GM18511 (cell line): Measurements from ENCODE around the gene LRFN2.

Experiments
- ATAC-seq: cut with Tn5 transposase; IDR thresholded peaks from one replicate; pipeline ENCODE4 v1.9.1; 2021; ENCODE audit warnings: mild to moderate bottlenecking, moderate library complexity; ENCODE audit not compliant: unreplicated experiment

The LRFN2 gene

GRCh38 chr6:40439026-40439800 lies 148.0 kb downstream of the LRFN2 start:
- no peak for ATAC-seq

GRCh38 chr6:40438246-40438887 lies 148.8 kb downstream of the LRFN2 start:
- no peak for ATAC-seq

DNA sequence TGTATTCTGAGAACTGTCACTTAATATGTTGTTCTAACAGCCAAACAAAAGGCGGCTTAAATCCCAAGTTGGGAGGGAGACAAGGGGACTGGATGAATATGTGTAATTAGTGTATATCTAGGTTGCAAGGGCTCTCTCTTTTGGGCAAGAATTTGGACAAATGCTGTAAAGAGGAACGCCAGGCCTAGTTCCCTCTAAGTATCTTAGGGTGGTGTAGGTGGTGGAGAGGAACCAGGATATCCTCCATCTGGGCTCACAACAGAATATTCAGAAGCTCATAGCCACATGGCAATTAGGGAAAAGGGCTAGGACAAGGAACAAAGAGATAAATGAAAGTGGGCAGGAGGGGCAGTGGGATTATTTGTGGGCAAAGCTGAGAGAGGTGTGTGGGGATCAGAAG lies 149.5 kb downstream of the LRFN2 start:
- no peak for ATAC-seq

GRCh38 chr6:40436685-40437604 lies 150.2 kb downstream of the LRFN2 start:
- no peak for ATAC-seq

- ATAC-seq = no peak
These were observed 154.2 kb downstream of the LRFN2 start for GRCh38 chr6:40432982-40433381.

DNA sequence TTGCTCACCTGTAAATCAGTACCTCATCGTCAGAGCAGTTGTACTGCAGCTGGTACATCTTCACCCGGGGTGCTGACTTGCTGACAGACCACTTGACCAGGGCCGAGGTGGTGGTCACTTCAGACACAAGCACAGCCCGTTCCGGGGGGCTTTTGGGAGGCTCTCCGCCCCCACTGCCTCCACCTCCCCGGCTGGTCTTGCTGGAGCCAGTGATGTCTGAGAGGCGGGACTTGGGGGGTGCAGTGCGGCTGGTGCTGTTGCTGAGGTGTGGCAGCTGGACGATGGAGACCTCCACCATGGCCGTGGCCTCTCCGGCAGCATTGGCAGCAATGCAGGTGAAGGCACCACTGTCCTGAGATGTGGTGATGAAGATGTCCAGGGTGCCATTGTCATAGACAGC lies 155.5 kb downstream of the LRFN2 start:
- ATAC-seq = no peak

- ATAC-seq = no peak
These were observed 160.0 kb downstream of the LRFN2 start for GRCh38 chr6:40427196-40427595.

DNA sequence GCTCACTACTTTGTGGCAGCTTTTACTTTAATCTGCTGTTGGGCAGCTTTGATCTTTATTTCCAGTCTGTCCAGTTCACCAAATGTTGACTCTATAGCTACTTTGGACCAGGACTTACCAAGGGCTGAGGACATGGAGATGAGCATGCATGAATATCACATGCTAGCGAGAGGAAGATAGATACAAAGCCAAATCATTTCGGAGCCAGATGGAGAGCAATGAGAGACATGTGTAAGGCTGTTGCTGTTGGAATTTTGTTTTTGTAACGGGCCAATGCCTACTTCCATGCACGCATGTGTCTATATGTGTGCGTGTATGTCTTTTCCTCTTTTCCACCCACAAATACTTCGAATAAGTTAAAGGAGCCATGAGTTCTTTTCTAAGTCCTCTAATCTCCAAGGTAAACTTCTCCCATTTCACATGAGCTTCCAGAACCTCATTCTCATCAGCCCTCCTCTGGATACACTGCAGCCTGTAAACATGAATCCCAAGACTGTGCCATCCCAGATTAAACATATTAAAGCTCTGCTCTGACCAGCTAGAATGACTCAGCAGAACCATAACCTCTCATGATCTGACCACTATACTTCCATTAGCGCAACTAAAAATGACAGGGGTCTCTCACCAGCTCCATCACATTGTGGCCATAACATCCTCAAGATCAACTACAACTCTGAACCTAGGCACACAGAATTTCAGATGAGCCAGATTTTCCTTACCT lies 160.7 kb downstream of the LRFN2 start:
- no peak for ATAC-seq

- no peak for ATAC-seq
These were observed 161.8 kb downstream of the LRFN2 start for GRCh38 chr6:40425192-40425919.

DNA sequence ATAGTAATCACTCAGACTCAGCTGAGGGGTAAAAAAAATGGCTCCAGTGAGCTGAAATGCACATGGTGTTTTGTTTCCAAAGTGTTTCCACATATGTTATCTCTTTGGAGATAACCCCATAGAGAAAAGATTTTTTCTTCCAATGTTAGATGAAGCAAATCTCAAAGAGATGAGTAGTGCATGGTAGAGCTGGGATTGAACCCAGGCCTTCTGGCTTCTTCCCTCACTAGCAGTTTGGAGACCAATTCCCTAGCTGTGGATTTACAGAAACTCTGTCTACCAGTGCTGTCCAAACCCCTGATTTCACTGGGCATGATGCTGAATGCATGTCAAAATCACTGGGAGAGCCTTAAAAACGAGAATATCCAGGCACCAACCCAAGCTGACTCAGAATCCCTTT lies 165.1 kb downstream of the LRFN2 start:
- ATAC-seq = no peak

GRCh38 chr6:40419946-40420728 lies 167.0 kb downstream of the LRFN2 start:
- no peak for ATAC-seq

- ATAC-seq = no peak
These were observed 167.8 kb downstream of the LRFN2 start for GRCh38 chr6:40419377-40419776.

DNA sequence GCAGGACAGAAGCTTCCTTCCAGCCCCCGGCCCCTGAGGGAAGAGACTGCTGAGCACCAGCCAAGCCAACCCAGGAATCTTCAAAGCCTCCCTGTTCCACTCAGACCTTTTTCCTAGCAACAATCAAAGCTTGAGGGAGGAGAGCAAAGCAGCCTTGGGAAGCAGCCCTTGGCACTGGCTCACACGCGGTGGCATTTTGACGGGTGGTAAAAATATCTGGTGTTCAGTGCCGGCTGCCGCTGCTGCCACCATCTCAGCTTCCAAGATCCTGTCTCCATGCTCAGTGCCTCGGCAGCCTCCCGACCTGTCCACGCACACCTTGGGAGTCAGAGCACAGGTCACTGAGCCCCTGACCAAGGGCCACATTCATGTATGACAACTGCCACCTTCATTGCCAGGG lies 170.1 kb downstream of the LRFN2 start:
- ATAC-seq = no peak

GRCh38 chr6:40414617-40415016 lies 172.5 kb downstream of the LRFN2 start:
- ATAC-seq = no peak

- ATAC-seq = no peak
These were observed 173.9 kb downstream of the LRFN2 start for GRCh38 chr6:40413239-40413638.

DNA sequence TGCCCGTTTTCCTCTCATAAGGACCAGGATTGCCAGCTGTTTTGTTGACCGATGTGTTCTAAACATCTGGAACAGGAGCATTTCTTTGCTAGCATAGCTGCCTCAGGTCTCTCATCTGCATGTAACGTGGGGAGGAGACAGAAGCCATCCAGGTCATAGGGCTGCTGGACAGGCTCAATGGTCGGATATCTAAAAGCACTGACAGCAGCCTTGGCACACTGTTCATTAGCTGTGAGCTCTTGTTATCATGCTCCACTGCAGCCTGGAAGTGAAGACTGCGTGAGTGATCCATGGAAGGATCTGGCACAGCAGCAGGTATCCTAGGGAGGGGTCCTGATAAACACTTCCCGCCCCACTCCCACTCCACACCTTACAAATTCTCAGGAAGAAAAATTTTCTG lies 175.3 kb downstream of the LRFN2 start:
- no peak for ATAC-seq

GRCh38 chr6:40410821-40411220 lies 176.3 kb downstream of the LRFN2 start:
- ATAC-seq = no peak

GRCh38 chr6:40409716-40410397 lies 177.3 kb downstream of the LRFN2 start:
- ATAC-seq = no peak
